Measurements from ENCODE around the gene CCSER1.

CCSER1 gene

GRCh38 chr4:90760059-90760458 is 632.9 kb downstream of the CCSER1 start:
- no peak for TF ChIP-seq CTCF (IDR thresholded peaks at IDR 0.05; ENCODE audit: borderline replicate concordance, insufficient read depth, low read depth, low read length)

GRCh38 chr4:90766837-90767236 is 639.6 kb downstream of the CCSER1 start:
- no peak for TF ChIP-seq CTCF (IDR thresholded peaks at IDR 0.05; ENCODE audit: borderline replicate concordance, insufficient read depth, low read depth, low read length)
- H3K4me3 ChIP-seq (ENCODE audit: low read depth, low read length), result no peak overlapping the region

More at GRCh38 chr4:90760059-90760458, 632.9 kb downstream of the CCSER1 start:
- no peak overlapping the region for H3K4me3 ChIP-seq (ENCODE audit: low read depth, low read length)

DNA sequence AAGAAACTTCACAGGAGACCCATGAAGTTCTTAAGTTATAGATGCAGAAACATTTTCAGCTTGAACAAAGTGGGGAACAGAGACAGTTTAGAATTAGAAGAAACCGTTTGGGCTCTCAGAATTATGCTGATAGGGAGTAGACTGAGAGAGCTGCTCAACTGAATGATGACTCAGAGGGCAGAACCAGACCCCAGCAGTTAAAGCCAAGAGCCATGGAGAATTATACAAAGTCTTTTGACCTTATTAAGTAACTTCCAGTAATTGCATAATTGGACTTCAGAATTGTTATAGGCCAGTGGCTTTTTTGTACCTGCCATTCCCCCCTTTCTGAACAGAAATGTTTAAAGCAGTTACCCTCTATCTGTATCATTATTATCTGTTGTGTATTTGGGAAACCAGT is 642.1 kb downstream of the CCSER1 start:
- no peak overlapping the region for H3K4me3 ChIP-seq (ENCODE audit: low read depth, low read length)
- TF ChIP-seq CTCF (IDR thresholded peaks at IDR 0.05; ENCODE audit: borderline replicate concordance, insufficient read depth, low read depth, low read length), result no peak

GRCh38 chr4:90780193-90780592 is 653.0 kb downstream of the CCSER1 start:
- TF ChIP-seq CTCF (IDR thresholded peaks at IDR 0.05; ENCODE audit: borderline replicate concordance, insufficient read depth, low read depth, low read length), result no peak
- H3K4me3 ChIP-seq (ENCODE audit: low read depth, low read length), result no peak overlapping the region

DNA sequence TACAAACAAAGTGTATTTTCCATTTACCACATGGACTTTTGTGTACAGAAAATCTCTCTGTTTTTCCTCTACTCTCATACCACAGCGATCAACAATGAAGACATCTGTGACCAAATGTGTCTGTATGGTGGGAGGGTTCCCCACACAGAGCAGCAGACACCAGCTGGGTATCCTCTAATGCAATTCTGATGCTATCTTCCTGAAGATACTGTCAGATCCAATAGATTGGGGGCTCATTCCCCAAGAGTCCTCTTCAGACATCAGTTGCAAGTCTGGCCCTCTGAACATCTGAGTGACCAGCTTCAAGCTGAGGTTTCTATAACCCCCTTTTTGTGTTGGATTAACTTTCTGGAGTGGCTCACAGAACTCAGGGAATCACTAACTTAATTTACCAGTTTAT is 659.4 kb downstream of the CCSER1 start:
- TF ChIP-seq CTCF (IDR thresholded peaks at IDR 0.05; ENCODE audit: borderline replicate concordance, insufficient read depth, low read depth, low read length), result no peak
- H3K4me3 ChIP-seq (ENCODE audit: low read depth, low read length), result no peak overlapping the region

DNA sequence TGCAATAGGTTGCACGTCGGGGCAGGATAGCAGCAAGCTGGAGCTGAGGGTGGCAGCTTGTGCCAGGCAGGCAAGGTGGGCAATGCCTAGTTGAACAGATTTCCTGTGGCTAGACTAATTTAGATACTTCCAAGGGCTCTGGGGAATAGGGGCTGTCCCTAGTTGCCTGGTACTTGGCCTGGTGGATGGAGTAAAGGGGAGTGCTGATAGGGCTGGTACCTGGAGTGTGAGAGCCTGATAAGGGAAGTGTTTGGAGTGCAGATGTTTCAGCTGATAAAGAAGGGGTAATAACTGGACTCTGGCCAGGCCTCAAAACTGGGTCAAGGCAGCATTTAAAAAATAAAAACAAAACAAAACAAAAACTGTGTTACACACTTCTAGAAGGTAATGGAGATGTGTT is 665.5 kb downstream of the CCSER1 start:
- no peak overlapping the region for H3K4me3 ChIP-seq (ENCODE audit: low read depth, low read length)
- TF ChIP-seq CTCF (IDR thresholded peaks at IDR 0.05; ENCODE audit: borderline replicate concordance, insufficient read depth, low read depth, low read length), result no peak

GRCh38 chr4:90798948-90799347 is 671.8 kb downstream of the CCSER1 start:
- no peak overlapping the region for H3K4me3 ChIP-seq (ENCODE audit: low read depth, low read length)
- TF ChIP-seq CTCF (IDR thresholded peaks at IDR 0.05; ENCODE audit: borderline replicate concordance, insufficient read depth, low read depth, low read length), result no peak

All from GM12875 (cell line).